GM19463 (cell line): ENCODE measurements around the gene BABAM2.

ENCODE experiments used
- ATAC-seq: cut with Tn5 transposase; IDR thresholded peaks from one replicate; pipeline ENCODE4 v1.9.1; 2021; ENCODE audit warnings: mild to moderate bottlenecking, moderate library complexity; ENCODE audit not compliant: unreplicated experiment

BABAM2 gene

GRCh38 chr2:27906074-27906473 is 15.5 kb downstream of the BABAM2 start:
- no peak for ATAC-seq

DNA sequence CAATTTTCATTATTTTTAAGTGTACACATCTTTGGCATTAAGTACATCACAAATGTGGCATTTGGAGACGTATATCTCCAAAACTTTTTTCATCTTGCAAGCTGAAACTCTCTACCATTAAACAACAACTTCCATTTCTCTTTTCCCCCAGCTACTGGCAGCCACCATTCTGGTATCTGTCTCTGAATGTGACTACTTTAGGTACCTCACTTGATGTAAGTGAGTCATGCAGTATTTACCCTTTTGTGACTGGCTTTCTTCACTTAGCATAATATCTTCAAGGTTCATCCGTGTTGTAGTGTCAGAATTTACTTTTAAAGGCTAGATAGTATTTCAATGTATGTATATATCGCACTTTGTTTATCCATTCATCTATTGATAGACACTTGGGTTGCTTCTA is 17.0 kb downstream of the BABAM2 start:
- no peak for ATAC-seq

- no peak for ATAC-seq
Observed at GRCh38 chr2:27909901-27910300, 19.4 kb downstream of the BABAM2 start.

DNA sequence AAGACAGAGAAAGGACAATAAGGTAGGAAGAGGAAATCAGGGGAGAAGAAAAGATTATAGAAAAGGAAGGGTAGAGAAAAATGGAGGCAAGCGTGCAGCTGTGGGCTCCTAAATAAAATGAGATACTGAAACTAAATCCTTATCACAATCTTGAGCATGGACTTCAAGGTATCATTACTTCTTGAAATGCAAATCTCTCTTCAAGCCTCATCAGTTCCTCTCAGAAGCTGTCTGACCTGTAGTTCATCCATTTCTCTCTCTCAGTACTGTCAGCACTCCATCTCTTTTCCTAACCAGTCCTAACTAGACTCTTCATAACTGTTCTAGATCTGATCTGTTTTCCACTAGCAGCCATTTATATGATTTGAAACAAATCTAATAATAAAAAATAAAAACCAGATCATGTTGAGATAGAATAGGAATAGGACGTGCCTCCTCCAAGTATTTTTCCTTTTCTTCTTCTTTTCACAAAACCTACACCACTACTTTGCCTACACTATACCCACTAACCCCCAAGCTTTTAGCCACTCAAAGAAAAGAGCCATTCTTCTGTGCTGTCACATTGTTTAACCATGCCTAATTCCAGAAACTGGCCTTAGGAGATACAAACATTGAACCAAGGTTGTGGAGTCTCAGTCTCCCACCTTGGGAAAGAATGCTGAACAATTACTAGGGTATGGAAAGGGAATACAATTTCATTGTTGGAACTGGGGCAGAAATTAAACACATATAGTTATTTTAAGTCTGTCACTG is 21.1 kb downstream of the BABAM2 start:
- ATAC-seq, result no peak

DNA sequence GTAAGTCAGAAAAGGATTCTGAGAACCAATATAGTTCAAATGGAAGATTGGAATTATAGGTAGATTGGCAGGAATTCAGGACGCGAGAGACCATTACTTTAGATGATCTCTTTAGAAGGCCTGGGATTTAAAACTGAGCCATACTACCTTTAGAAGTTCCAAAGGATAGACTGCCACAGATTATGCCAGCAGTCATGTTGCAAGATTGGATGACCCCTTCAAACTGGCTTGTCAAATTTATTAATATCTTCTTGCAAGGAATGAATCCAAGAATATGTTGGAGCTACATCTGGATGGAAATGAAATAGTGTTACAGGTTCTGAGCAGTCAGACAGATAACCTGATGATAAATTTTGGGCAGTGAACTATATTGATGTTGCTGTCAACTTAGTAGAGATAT is 22.0 kb downstream of the BABAM2 start:
- ATAC-seq, result no peak

GRCh38 chr2:27914041-27914804 is 23.7 kb downstream of the BABAM2 start:
- no peak for ATAC-seq

DNA sequence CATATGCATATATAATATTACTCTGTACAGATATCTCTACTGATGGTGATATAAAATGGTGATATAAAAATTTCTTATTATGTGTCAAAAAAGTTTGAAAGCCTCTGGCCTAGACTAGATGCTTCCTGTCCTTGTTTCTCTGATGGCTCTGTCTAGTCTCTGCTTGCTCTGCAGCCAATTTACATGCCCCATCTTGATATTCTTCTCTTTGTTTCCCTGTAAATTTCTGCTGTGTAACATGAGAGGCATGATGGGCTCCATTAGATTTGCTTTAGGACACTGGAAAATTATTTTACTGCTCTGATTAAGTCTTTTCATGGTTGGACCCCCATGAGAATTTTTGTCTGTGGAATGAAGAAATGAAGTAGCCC is 24.3 kb downstream of the BABAM2 start:
- no peak for ATAC-seq

DNA sequence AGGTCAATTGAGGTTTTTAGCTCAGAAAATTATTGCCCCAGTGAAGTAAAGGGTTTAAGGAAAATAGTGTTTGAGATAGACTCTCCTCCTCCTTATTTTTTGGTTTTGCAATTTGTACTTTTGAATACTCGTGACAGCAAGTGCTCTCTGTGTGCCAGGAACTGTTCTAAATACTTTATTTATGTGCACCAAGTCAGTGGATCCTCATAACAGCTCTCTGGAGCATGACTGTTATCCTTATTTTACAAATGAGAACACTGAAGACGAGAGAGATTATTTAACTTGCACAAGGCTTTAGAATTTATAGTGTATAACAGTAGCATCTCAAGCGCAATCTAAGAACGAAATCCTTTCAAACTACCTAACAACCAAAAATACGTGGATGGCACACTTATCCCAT is 24.7 kb downstream of the BABAM2 start:
- ATAC-seq, result no peak

GRCh38 chr2:27915874-27916273 is 25.3 kb downstream of the BABAM2 start:
- no peak for ATAC-seq

- no peak for ATAC-seq
Observed at GRCh38 chr2:27916293-27916995, 25.9 kb downstream of the BABAM2 start.

DNA sequence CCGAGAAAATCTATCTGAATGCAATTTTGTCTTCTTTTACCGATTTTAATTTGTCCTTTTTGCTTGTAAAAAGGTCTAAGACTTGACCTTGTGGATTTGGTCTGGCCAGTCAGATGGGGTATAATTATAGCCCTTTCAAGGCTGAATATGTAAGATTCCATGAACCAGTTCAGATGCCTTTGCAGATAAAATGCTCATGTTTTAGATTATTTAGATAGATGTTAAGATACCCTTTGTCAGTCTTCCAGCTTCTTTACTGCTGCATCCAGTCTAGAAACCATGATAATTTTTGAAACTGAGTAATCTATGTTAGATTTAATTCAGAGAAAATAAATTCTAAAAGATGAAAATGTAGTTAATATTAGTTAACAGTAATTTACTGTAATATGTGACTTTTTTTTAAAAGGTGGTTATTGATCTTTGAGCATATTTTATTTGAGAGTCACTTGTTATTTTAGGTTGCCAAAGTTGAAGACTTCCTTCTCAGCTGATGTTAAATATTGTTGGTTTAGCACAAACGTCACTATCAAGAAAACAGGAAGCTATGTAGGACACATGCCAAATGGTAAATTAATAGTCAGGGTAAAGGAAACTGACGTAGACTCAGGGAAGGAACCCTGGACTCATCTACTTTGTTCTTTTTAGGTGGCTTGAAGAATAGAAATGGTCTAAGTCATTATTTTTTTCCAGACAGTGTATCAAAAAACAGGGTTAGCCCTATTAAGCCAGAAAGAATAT is 29.8 kb downstream of the BABAM2 start:
- no peak for ATAC-seq

DNA sequence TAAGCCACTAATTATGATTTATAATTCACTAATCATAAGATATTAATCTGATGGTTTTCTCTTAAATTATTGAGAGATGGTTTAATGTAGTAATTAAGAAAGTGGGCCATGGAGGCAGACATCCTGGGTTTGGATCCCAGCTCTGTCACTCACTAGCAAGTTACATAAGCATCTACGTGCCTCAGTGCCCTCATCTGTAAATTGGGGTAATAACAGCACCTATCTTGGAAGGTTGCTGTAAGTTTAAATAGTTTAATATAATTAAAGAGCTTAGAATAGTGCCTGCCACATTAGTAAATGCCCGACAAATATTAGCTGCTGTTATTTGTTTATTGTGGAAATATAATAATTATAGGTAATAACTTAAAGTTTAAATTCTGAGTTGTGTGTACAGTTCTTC is 30.9 kb downstream of the BABAM2 start:
- no peak for ATAC-seq

DNA sequence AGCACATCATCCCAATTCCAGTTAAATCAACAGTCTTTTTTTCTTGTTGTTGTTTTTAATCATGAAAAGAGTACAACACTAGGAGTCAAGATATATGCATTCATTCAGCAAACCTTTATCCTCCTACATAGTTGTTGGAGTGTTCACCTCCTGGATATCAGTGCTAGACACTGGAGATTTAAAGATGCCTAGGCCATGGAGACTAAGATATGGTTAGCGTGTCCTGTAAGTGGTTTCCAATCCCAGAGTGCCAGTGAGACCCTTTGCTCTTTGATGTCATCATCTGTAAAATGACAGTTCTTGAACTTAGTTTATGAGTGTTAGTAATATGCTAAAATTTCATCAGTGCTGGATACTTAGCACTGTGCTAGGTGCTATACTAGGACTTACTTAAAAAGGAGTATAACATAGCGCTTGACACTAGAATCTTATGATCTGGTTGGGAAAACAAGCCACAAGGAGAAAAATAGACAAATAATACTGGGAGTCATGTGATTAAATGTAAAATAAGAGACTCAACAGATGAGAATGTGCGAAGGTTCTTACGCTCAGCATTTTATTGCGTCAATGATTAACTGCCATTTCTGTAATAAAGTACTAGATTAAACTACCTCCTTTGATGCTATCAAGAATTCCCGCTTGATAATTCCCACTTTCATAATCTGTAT is 31.5 kb downstream of the BABAM2 start:
- no peak for ATAC-seq

GRCh38 chr2:27922842-27923241 is 32.3 kb downstream of the BABAM2 start:
- ATAC-seq, result no peak

- ATAC-seq, result no peak
Observed at GRCh38 chr2:27925766-27926472, 35.4 kb downstream of the BABAM2 start.

GRCh38 chr2:27929916-27930486 is 39.5 kb downstream of the BABAM2 start:
- no peak for ATAC-seq

GRCh38 chr2:27931361-27931950 is 40.9 kb downstream of the BABAM2 start:
- no peak for ATAC-seq

GRCh38 chr2:27932396-27932795 is 41.9 kb downstream of the BABAM2 start:
- ATAC-seq, result no peak

DNA sequence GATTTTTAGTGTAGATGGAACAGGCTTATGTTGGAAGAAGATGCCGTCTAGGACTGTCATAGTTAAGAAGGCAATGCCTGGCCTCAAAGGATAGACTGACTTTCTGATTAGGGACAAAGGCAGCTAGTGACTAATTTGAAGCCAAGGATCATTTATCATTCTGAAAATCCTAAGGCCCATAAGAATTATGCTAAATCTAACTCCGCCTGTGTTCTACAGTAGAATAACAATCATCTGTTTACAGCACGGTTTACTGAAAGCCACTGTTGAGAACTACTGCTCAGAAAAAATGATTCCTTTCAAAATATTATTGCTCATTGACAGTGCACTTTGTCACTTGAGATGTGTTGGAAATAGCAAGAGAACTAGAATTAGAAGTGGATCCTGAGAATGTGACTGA is 44.5 kb downstream of the BABAM2 start:
- ATAC-seq, result no peak
